ENCODE data around the gene BCS1L. TPM values are rescaled to one million over a fixed set of nuclear protein-coding genes. Genes with fewer than 3 reads are reported as not detected.

BCS1L gene
- total and polyA plus RNA-seq, 2 of the 8 experiments (the other 6 are each of a cell fraction or from before 2014, with no cell fraction given) = 23.7 to 37.1 TPM

DNA sequence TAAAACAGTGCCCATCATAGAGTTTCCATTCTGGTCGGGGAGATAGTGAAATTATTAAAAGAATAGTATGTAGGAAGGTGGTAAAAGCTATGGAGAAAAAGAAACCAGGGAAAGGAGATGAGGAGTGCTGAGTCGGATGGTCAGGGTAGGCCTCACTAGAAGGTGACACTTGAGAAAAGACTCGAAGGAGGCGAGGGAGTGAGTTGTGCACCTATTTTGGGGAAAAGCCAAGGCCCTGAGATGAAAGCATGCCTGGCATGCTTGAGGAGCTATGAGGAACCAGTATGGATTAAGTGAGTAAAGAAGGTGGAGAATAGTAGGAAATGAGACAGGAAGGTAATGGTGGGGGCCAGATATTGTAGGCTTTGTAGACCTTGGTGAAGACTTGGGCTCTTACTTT is 43.9 kb downstream of the BCS1L start:
- Histone ChIP-seq H2BK5ac (ENCODE audit: low read depth, low read length) (no peak overlapping the region), H3K23ac (ENCODE audit: insufficient read length) (no peak overlapping the region), H2AFZ (ENCODE audit: low read length) (no peak overlapping the region), H3K36me3 (ENCODE audit: control insufficient read depth in 2 of 4, insufficient read depth in 4 of 4, low read length in 3 of 4) (peaks cover 0 to 3% (median under 1%) of the 10 kb centered on the region in 4 experiments; a peak in 3 of 8 replicates), H3K4ac (replicated peaks; ENCODE audit: insufficient read length, low read depth, low read length) (no peak overlapping the region), H3K4me2 (ENCODE audit: insufficient read depth in 1 of 2, low read depth in 2 of 2, low read length in 2 of 2) (no peak overlapping the region), H3K56ac (replicated peaks; ENCODE audit: insufficient read length, low read depth, low read length) (no peak overlapping the region), H3K4me3 (ENCODE audit: extremely low read depth in 1 of 4, insufficient read depth in 2 of 4, low read depth in 3 of 4, low read length in 4 of 4) (no peak overlapping the region), H3K18ac (ENCODE audit: extremely low read depth, low read length) (no peak overlapping the region), H3K9me3 (ENCODE audit: insufficient read depth in 2 of 2, low read depth in 1 of 2, low read length in 1 of 2) (no peaks in the 10 kb centered on the region), H3K27ac (ENCODE audit: low read depth, low read length) (no peak overlapping the region), H2BK15ac (ENCODE audit: low read length) (no peak overlapping the region), H3K23me2 (ENCODE audit: low read depth, low read length) (no peaks in the 10 kb centered on the region), H3K79me2 (ENCODE audit: control insufficient read depth in 1 of 2, insufficient read depth in 2 of 2, low read length in 2 of 2) (no peaks in the 10 kb centered on the region), H3K79me1 (ENCODE audit: low read depth, low read length) (no peaks in the 10 kb centered on the region), H4K8ac (ENCODE audit: extremely low read depth, insufficient read depth, low read length) (no peak overlapping the region), H2AK5ac (ENCODE audit: low read depth, low read length) (no peak overlapping the region), H3K4me1 (replicated peaks in 1 of 4; ENCODE audit: control insufficient read depth in 3 of 4, insufficient read depth in 4 of 4, low read length in 3 of 4) (no peaks in the 10 kb centered on the region), H2BK20ac (ENCODE audit: low read length) (no peak overlapping the region), H3K27me3 (replicated peaks in 1 of 4; ENCODE audit: control insufficient read depth in 3 of 4, extremely low read depth in 1 of 4, insufficient read depth in 3 of 4, low read length in 3 of 4) (no peaks in the 10 kb centered on the region), H2BK120ac (replicated peaks; ENCODE audit: low read depth, low read length) (no peak overlapping the region), H2BK12ac (ENCODE audit: low read depth, low read length) (no peak overlapping the region), H3K14ac (ENCODE audit: insufficient read length) (no peak overlapping the region), H4K5ac (ENCODE audit: insufficient read length, low read depth, low read length) (no peak overlapping the region), H4K91ac (replicated peaks; ENCODE audit: insufficient read length, low read length) (no peak overlapping the region), H4K20me1 (replicated peaks in 1 of 2; ENCODE audit: control insufficient read depth in 1 of 2, insufficient read depth in 2 of 2, low read length in 2 of 2) (peaks cover 0 to 2% of the 10 kb centered on the region in 2 experiments), H3K9ac (replicated peaks in 1 of 4; ENCODE audit: extremely low read depth in 1 of 4, low read depth in 3 of 4, low read length in 3 of 4) (no peak overlapping the region)
- ChIA-PET POLR2A (ENCODE audit: partially characterized antibody) (interaction anchor here (1.0 kb wide), 1 partner anchor 19 kb away, joined by 4 read pairs; no protein-coding TSS in a partner anchor), CTCF (ENCODE audit: partially characterized antibody) (interaction anchor here (0.6 to 2.6 kb wide), 4 partner anchors 16 to 194 kb away, joined by 3 to 12 read pairs (median 6); no protein-coding TSS in a partner anchor)
- WGBS, 2 experiments (ENCODE audit: extremely low coverage in 1 of 2, insufficient coverage in 1 of 2, insufficient read length in 1 of 2, insufficient replicate concordance in 2 of 2, low coverage in 1 of 2, low lambda C conversion rate in 2 of 2, missing lambda C conversion rate in 1 of 2) = 86% methylated on average over 4 of the region's 4 CpGs; no CpG with 5 or more reads in 1 of the 2 experiments
- DNase-seq (ENCODE audit: low read depth in 1 of 2, low spot score in 2 of 2) (no peak), FAIRE-seq (no peak)
- TF ChIP-seq TAF7 (optimal IDR thresholded peaks at IDR 0.05; ENCODE audit: borderline replicate concordance, low read depth, low read length) (no peak), RAD21 (IDR thresholded peaks at IDR 0.05 in 1 of 2, conservative IDR thresholded peaks at IDR 0.05 in 1 of 2; ENCODE audit: low read depth in 2 of 2, low read length in 2 of 2) (no peak)
